B cell (primary cell): Measurements from ENCODE around the gene TPCN2. TPM values are rescaled to one million over a fixed set of nuclear protein-coding genes. Genes with fewer than 3 reads are reported as not detected.

Experiments used
- ATAC-seq: fragments of 200-7000 bp; cut with Tn5 transposase; one replicate; pipeline ENCODE4 v1.10.0; 2021; ENCODE audit warnings: low read depth, mild to moderate bottlenecking, moderate number of reproducible peaks, moderate library complexity
- CTCF ChIA-PET: fragments of 350-600 bp; sonication (Branson Sonifier 250); formaldehyde crosslinking; loops from one replicate; lab custom pipeline; 2021; ENCODE audit warnings: antibody characterized with exemption, inconsistent platforms; lab: Charles Lee
- POLR2A ChIA-PET: fragments of 350-600 bp; sonication (Branson Sonifier 250); formaldehyde crosslinking; loops from one replicate; lab custom pipeline; 2021; ENCODE audit warnings: antibody characterized with exemption; lab: Charles Lee
- DNase-seq: peaks from one replicate; pipeline ENCODE4 v3.0.0; 2013
- H2AFZ ChIP-seq: 2 replicates; pipeline ENCODE4 v1.6.1; 2012; ENCODE audit warnings: mild to moderate bottlenecking, low read depth, low read length; ENCODE audit not compliant: insufficient read depth, poor library complexity, severe bottlenecking
- H3K27ac ChIP-seq, 2 donors: 1 replicate in 1 of 2; 2 replicates in 1 of 2; pipeline ENCODE4 v1.5.1; 2012 to 2013; ENCODE audit warnings: low read length in 2 of 2, mild to moderate bottlenecking in 2 of 2, moderate library complexity in 1 of 2
- H3K27me3 ChIP-seq, 4 experiments: fragments of 200-600 bp in 1 of 4; sonication (generic) in 1 of 4; replicated peaks in 1 of 4; 1 replicate in 2 of 4; 2 replicates in 2 of 4; pipeline versions ENCODE4 v1.6.1 to v1.7.0; 2013 to 2016; ENCODE audit warnings: low read length in 3 of 4, mild to moderate bottlenecking in 2 of 4, mixed read lengths in 1 of 4, moderate library complexity in 1 of 4; ENCODE audit not compliant: insufficient read depth in 4 of 4, control insufficient read depth in 3 of 4; ENCODE audit errors: control extremely low read depth in 1 of 4
- H3K36me3 ChIP-seq, 2 experiments: replicated peaks in 1 of 2; 1 replicate in 1 of 2; 2 replicates in 1 of 2; pipeline versions ENCODE4 v1.6.1 to v1.7.1; 2013; ENCODE audit warnings: low read length in 1 of 2; ENCODE audit not compliant: insufficient read depth in 2 of 2, control insufficient read depth in 1 of 2; ENCODE audit errors: control extremely low read depth in 1 of 2, extremely low read depth in 1 of 2
- H3K4me1 ChIP-seq, 2 donors: fragments of 200-600 bp in 1 of 2; sonication (generic) in 1 of 2; 1 replicate in 1 of 2; 2 replicates in 1 of 2; pipeline versions ENCODE4 v1.5.1 to v1.6.1; 2013 to 2017; ENCODE audit warnings: low read length in 2 of 2; ENCODE audit not compliant: control insufficient read depth in 2 of 2, insufficient read depth in 2 of 2
- H3K4me2 ChIP-seq: replicated peaks from 2 replicates; pipeline ENCODE3; 2012; ENCODE audit warnings: mild to moderate bottlenecking, low read depth, low read length; ENCODE audit not compliant: poor library complexity, severe bottlenecking
- H3K4me3 ChIP-seq, 5 experiments: fragments of 200-600 bp in 1 of 5; sonication (generic) in 1 of 5; 1 replicate in 3 of 5; 2 replicates in 2 of 5; pipeline versions ENCODE4 v1.5.1 to v1.7.0; 2011 to 2016; ENCODE audit warnings: low read length in 4 of 5, mild to moderate bottlenecking in 4 of 5, low read depth in 2 of 5, control low read depth in 1 of 5, moderate library complexity in 1 of 5; ENCODE audit not compliant: insufficient read depth in 1 of 5; ENCODE audit errors: control extremely low read depth in 1 of 5, extremely low read depth in 1 of 5
- H3K79me2 ChIP-seq: fragments of 200-600 bp; sonication (generic); one replicate; pipeline ENCODE4 v1.6.0; 2016; ENCODE audit warnings: low read length; ENCODE audit not compliant: control insufficient read depth, insufficient read depth
- H3K9ac ChIP-seq: fragments of 200-600 bp; sonication (generic); 2 replicates; pipeline ENCODE4 v1.6.1; 2017; ENCODE audit warnings: mild to moderate bottlenecking, low read length, moderate library complexity
- H3K9me3 ChIP-seq, 3 donors: one replicate each; pipeline versions ENCODE4 v1.6.1 to v1.7.1; 2013; ENCODE audit warnings: low read length in 2 of 3; ENCODE audit not compliant: control insufficient read depth in 2 of 3, insufficient read depth in 1 of 3; ENCODE audit errors: control extremely low read depth in 1 of 3
- H4K20me1 ChIP-seq: 2 replicates; pipeline ENCODE4 v1.6.0; 2012; ENCODE audit warnings: mild to moderate bottlenecking, low read length; ENCODE audit not compliant: insufficient read depth, control insufficient read depth, poor library complexity, severe bottlenecking
- H3K27ac Mint-ChIP-seq: one replicate; pipeline ENCODE4 v1.8.0; 2021; ENCODE audit warnings: mixed read lengths
- H3K27me3 Mint-ChIP-seq: one replicate; pipeline ENCODE4 v1.8.0; 2021; ENCODE audit warnings: mixed read lengths
- H3K4me1 Mint-ChIP-seq: one replicate; pipeline ENCODE4 v1.8.0; 2021; ENCODE audit warnings: mixed read lengths
- H3K4me3 Mint-ChIP-seq: one replicate; pipeline ENCODE4 v1.8.0; 2021; ENCODE audit warnings: mixed read lengths
- H3K9me3 Mint-ChIP-seq: one replicate; pipeline ENCODE4 v1.8.0; 2022; ENCODE audit warnings: mixed read lengths; ENCODE audit not compliant: insufficient read depth
- EZH2 ChIP-seq: IDR thresholded peaks from 2 replicates; pipeline ENCODE4 v1.6.1; 2012; ENCODE audit warnings: borderline replicate concordance, low read depth, mild to moderate bottlenecking, moderate library complexity, low read length; ENCODE audit not compliant: insufficient read depth, poor library complexity, severe bottlenecking
- WGBS: methylation state at CpG from one replicate; pipeline ENCODE4 v1.1.5; 2013; ENCODE audit warnings: missing lambda C conversion rate; ENCODE audit not compliant: insufficient coverage; 5-methylcytosine and 5-hydroxymethylcytosine counted together
- intact Hi-C: fragments of 100-400 bp; cut with micrococcal nuclease; formaldehyde crosslinking; loops from one replicate; pipeline ENCODE4 v1.10.0; 2022
- polyA plus RNA-seq: library from polyadenylated mRNA; depleted of rRNA; stranded (reverse); fragments of >200 nt; gene quantifications from 2 replicates; pipeline ENCODE4 v1.2.3, GENCODE V29; 2012
- total RNA-seq, 2 donors: library from RNA; stranded (reverse); fragments of 120-200 nt in 1 of 2; gene quantifications; 1 replicate in 1 of 2; 2 replicates in 1 of 2; pipeline versions ENCODE4 v1.2.3 to v1.2.4, GENCODE V29; 2013 to 2022
- TF ChIP-seq, protein P1 (sequence below): fragments of 200-600 bp; IDR thresholded peaks from one replicate; pipeline ENCODE4 v1.8.0; 2022; ENCODE audit warnings: antibody characterized with exemption, mild to moderate bottlenecking

The TPCN2 gene
- total and polyA plus RNA-seq, 2 donors (not counting 1 experiment from before 2014, with no cell fraction given): 16.8 to 71.4 TPM

DNA sequence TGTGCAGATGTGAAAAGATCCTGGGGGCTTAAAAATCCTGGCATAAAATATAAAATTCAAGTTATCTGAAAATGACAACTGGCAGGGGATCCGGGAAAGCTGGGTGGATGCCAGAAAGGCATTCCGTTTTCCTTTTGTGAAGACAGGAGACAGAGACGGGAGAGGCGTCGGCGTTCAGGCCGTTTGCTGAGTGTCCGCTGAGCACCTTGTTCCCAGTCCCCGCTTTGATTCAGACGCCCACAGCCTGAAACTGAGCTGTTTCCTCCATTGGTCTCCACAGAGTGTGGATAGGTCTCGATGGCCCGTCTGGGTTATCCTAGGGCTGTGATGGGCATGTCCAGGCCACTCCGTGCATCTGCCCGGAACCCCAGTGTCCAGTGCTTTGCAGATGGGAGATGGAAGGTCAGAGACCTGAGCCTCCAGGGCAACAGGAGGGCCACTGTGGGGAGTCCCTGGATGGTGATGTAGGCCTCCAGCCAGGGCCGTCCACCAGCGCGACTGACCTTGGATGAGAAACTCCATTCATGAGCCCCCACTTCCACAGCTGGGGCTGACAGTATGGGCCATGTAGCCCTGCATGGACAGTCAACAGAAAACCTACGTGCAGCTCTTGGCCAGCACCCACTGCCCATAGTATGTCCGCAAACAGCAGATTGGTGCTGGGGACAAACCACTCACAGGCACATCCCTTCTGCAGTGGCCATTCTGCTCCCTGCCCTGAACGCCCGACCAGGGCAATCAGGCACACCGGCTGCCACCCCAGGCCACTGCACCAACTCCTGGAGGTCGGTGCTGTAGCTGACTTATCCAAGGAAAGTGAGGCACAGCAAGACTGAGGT, 47.3 kb upstream of the TPCN2 start:
- no peak overlapping the region for H3K27ac ChIP-seq
- H3K9me3 ChIP-seq: no peaks in the 10 kb centered on the region
- TF ChIP-seq, protein P1, sequence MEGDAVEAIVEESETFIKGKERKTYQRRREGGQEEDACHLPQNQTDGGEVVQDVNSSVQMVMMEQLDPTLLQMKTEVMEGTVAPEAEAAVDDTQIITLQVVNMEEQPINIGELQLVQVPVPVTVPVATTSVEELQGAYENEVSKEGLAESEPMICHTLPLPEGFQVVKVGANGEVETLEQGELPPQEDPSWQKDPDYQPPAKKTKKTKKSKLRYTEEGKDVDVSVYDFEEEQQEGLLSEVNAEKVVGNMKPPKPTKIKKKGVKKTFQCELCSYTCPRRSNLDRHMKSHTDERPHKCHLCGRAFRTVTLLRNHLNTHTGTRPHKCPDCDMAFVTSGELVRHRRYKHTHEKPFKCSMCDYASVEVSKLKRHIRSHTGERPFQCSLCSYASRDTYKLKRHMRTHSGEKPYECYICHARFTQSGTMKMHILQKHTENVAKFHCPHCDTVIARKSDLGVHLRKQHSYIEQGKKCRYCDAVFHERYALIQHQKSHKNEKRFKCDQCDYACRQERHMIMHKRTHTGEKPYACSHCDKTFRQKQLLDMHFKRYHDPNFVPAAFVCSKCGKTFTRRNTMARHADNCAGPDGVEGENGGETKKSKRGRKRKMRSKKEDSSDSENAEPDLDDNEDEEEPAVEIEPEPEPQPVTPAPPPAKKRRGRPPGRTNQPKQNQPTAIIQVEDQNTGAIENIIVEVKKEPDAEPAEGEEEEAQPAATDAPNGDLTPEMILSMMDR: no peak
- no peak for TF ChIP-seq EZH2
- H2AFZ ChIP-seq: no peak overlapping the region
- peaks cover 0 to 14% (median 1%) of the 10 kb centered on the region in 4 experiments for H3K27me3 ChIP-seq
- ATAC-seq (no peak), DNase-seq (no peak)
- H3K36me3 ChIP-seq: no peaks in the 10 kb centered on the region
- POLR2A ChIA-PET: no interaction called here
- Mint-ChIP-seq H3K27me3 (peaks cover 18% of the 10 kb centered on the region), H3K27ac (no peak overlapping the region), H3K4me1 (no peaks in the 10 kb centered on the region), H3K4me3 (no peak overlapping the region), H3K9me3 (no peaks in the 10 kb centered on the region)
- no peak overlapping the region for H3K4me3 ChIP-seq
- H3K4me2 ChIP-seq: no peak overlapping the region
- H3K4me1 ChIP-seq: no peaks in the 10 kb centered on the region
- H3K79me2 ChIP-seq: no peaks in the 10 kb centered on the region
- 89% methylated on average over 23 of the region's 23 CpGs for WGBS
- intact Hi-C loops: no loop called here
- H4K20me1 ChIP-seq: no peaks in the 10 kb centered on the region
- CTCF ChIA-PET: no interaction called here
- no peak overlapping the region for H3K9ac ChIP-seq

DNA sequence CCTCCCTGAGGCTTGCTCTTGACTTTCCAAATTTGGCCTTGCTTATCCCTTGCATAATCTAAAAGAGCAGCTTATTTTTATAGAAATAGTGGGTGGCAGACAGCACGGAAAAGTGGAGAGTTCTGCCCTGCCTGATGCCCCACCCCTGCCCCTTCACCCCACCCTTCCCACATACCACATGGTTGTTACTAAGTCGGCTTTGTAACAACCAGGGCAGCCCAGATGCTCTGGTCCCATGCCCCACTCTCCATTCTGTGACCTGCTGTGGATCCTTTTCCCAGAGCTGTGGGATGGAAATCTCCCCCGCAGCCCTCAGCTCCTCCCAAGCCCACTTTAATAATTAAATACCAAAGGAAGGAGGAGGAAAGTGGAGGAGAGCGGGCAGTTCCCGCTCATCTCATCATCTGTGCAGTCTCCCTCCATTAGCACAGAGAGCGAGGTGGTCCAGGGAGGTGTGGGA, 46.6 kb upstream of the TPCN2 start:
- Histone ChIP-seq H3K9me3 (no peaks in the 10 kb centered on the region), H2AFZ (no peak overlapping the region), H3K27me3 (peaks cover 0 to 9% (median 1%) of the 10 kb centered on the region in 4 experiments), H3K9ac (no peak overlapping the region), H3K4me1 (no peaks in the 10 kb centered on the region), H4K20me1 (no peaks in the 10 kb centered on the region), H3K79me2 (no peaks in the 10 kb centered on the region), H3K4me3 (no peak overlapping the region), H3K36me3 (no peaks in the 10 kb centered on the region), H3K27ac (no peak overlapping the region), H3K4me2 (no peak overlapping the region)
- no peak for ATAC-seq
- H3K4me1 Mint-ChIP-seq: no peaks in the 10 kb centered on the region
- no peak for TF ChIP-seq EZH2
- TF ChIP-seq, protein P1: no peak
- no peak for DNase-seq
- no peak overlapping the region for H3K27ac Mint-ChIP-seq
- CTCF ChIA-PET: no interaction called here
- intact Hi-C loops: no loop called here
- H3K4me3 Mint-ChIP-seq: no peak overlapping the region
- 100% methylated on average over 1 of the region's 6 CpGs for WGBS
- POLR2A ChIA-PET: no interaction called here
- peaks cover 18% of the 10 kb centered on the region for H3K27me3 Mint-ChIP-seq
- H3K9me3 Mint-ChIP-seq: no peaks in the 10 kb centered on the region
